IMR-90 (cell line): ENCODE results near the gene CTIF. TPM values are rescaled to one million over a fixed set of nuclear protein-coding genes. Genes with fewer than 3 reads are reported as not detected.
A peak's percentile ranks its signal among the peaks of the same experiment; 100 is the strongest.

Experiments
- ATAC-seq: fragments of 200-7000 bp; cut with Tn5 transposase; 2 replicates; pipeline ENCODE4 v1.9.1; 2020; ENCODE audit warnings: low read depth, mild to moderate bottlenecking, moderate library complexity
- BruUV-seq: library from RNA; stranded (reverse); fragments of 400-500 nt; replicated peaks from 2 replicates; lab custom pipeline; 2021; lab: Mats Ljungman, UMichigan
- CTCF ChIA-PET: fragments of 300-600 bp; formaldehyde crosslinking; extraction: SDS; loops from one replicate; lab custom pipeline; 2021; ENCODE audit warnings: antibody characterized with exemption; lab: Yijun Ruan, JAX
- POLR2A ChIA-PET: fragments of 300-600 bp; sonication (Branson Sonifier 250); formaldehyde crosslinking; loops from one replicate; lab custom pipeline; 2022; ENCODE audit warnings: antibody characterized with exemption; ENCODE audit not compliant: unreplicated experiment; lab: Charles Lee
- DNase-seq: peaks from one replicate; pipeline ENCODE4 v3.0.0; 2013
- H2AFZ ChIP-seq: replicated peaks from 2 replicates; pipeline ENCODE3; 2013; ENCODE audit warnings: low read length, mild to moderate bottlenecking; ENCODE audit not compliant: poor library complexity
- H2AK5ac ChIP-seq: 2 replicates; pipeline ENCODE4 v1.6.1; 2013; ENCODE audit warnings: low read depth, low read length, inconsistent platforms
- H2AK9ac ChIP-seq: replicated peaks from 2 replicates; pipeline ENCODE3; 2013; ENCODE audit warnings: mild to moderate bottlenecking, low read depth, low read length, moderate library complexity; ENCODE audit not compliant: poor library complexity
- H2BK120ac ChIP-seq: 2 replicates; pipeline ENCODE4 v1.6.1; 2013; ENCODE audit warnings: low read depth, low read length, inconsistent platforms
- H2BK15ac ChIP-seq: 3 replicates; pipeline ENCODE4 v1.6.1; 2013; ENCODE audit warnings: low read depth, low read length, inconsistent platforms
- H2BK20ac ChIP-seq: 2 replicates; pipeline ENCODE4 v1.6.1; 2013; ENCODE audit warnings: low read depth, mild to moderate bottlenecking, inconsistent platforms, low read length, moderate library complexity
- H2BK5ac ChIP-seq: 2 replicates; pipeline ENCODE4 v1.6.1; 2013; ENCODE audit warnings: mild to moderate bottlenecking, low read depth, low read length, inconsistent platforms; ENCODE audit not compliant: poor library complexity, severe bottlenecking
- H3K14ac ChIP-seq: replicated peaks from 2 replicates; pipeline ENCODE4 v1.6.1; 2013; ENCODE audit warnings: low read depth, low read length, inconsistent platforms
- H3K18ac ChIP-seq: 2 replicates; pipeline ENCODE4 v1.6.1; 2013; ENCODE audit warnings: low read depth, low read length, control low read depth
- H3K23ac ChIP-seq: 2 replicates; pipeline ENCODE4 v1.6.1; 2013; ENCODE audit warnings: low read depth, low read length, inconsistent platforms
- H3K27ac ChIP-seq: 2 replicates; pipeline ENCODE4 v1.5.1; 2013; ENCODE audit warnings: mild to moderate bottlenecking, control low read depth, low read length; ENCODE audit not compliant: insufficient read depth
- H3K27me3 ChIP-seq: 2 replicates; pipeline ENCODE4 v1.6.1; 2013; ENCODE audit warnings: low read length; ENCODE audit not compliant: control insufficient read depth, insufficient read depth
- H3K36me3 ChIP-seq: 2 replicates; pipeline ENCODE4 v1.6.1; 2013; ENCODE audit warnings: low read length, mixed read lengths; ENCODE audit not compliant: control insufficient read depth, insufficient read depth
- H3K4ac ChIP-seq: 2 replicates; pipeline ENCODE4 v1.6.1; 2013; ENCODE audit warnings: low read depth, low read length, inconsistent platforms
- H3K4me1 ChIP-seq: 2 replicates; pipeline ENCODE4 v1.6.1; 2013; ENCODE audit warnings: low read length, mixed read lengths; ENCODE audit not compliant: control insufficient read depth, insufficient read depth
- H3K4me2 ChIP-seq: 2 replicates; pipeline ENCODE4 v1.6.1; 2013; ENCODE audit warnings: low read depth, mild to moderate bottlenecking, control low read depth, low read length, moderate library complexity
- H3K4me3 ChIP-seq: 2 replicates; pipeline ENCODE4 v1.5.1; 2013; ENCODE audit warnings: low read depth, mild to moderate bottlenecking, control low read depth, low read length, moderate library complexity; ENCODE audit not compliant: insufficient read depth
- H3K56ac ChIP-seq: 2 replicates; pipeline ENCODE4 v1.6.1; 2013; ENCODE audit warnings: low read length, inconsistent platforms; ENCODE audit not compliant: insufficient read depth; ENCODE audit errors: extremely low read depth
- H3K79me1 ChIP-seq, 2 experiments: 2 replicates each; pipeline ENCODE4 v1.6.1; 2013; ENCODE audit warnings: low read length in 2 of 2, inconsistent platforms in 1 of 2, low read depth in 1 of 2
- H3K9ac ChIP-seq: 2 replicates; pipeline ENCODE4 v1.6.1; 2013; ENCODE audit warnings: low read depth, low read length, control low read depth
- H3K9me1 ChIP-seq: 2 replicates; pipeline ENCODE4 v1.6.1; 2013; ENCODE audit warnings: low read length, inconsistent platforms; ENCODE audit not compliant: insufficient read depth
- H3K9me3 ChIP-seq: 2 replicates; pipeline ENCODE4 v1.6.1; 2013; ENCODE audit warnings: low read length; ENCODE audit not compliant: control insufficient read depth, insufficient read depth
- H4K20me1 ChIP-seq: 2 replicates; pipeline ENCODE4 v1.6.1; 2013; ENCODE audit warnings: low read length, inconsistent platforms; ENCODE audit not compliant: insufficient read depth
- H4K5ac ChIP-seq: 2 replicates; pipeline ENCODE4 v1.6.1; 2013; ENCODE audit warnings: mild to moderate bottlenecking, low read depth, low read length, control low read depth
- H4K8ac ChIP-seq, 2 experiments: 2 replicates each; pipeline ENCODE4 v1.6.1; 2013; ENCODE audit warnings: low read depth in 2 of 2, low read length in 2 of 2, control low read depth in 1 of 2, inconsistent platforms in 1 of 2
- H4K91ac ChIP-seq: 2 replicates; pipeline ENCODE4 v1.6.1; 2013; ENCODE audit warnings: low read depth, low read length, inconsistent platforms; ENCODE audit not compliant: insufficient read depth
- CEBPB ChIP-seq: IDR thresholded peaks from 2 replicates; pipeline ENCODE4 v1.6.1; 2012; ENCODE audit warnings: low read depth, low read length, improper control_type of control experiment
- CTCF ChIP-seq: conservative IDR thresholded peaks from 2 replicates; pipeline ENCODE4 v1.5.1; 2012; ENCODE audit warnings: mild to moderate bottlenecking, low read depth, low read length, improper control_type of control experiment
- ELK1 ChIP-seq: fragments of 150-350 bp; IDR thresholded peaks from 2 replicates; pipeline ENCODE4 v1.6.1; 2016; ENCODE audit warnings: low read depth, mild to moderate bottlenecking, low read length, moderate library complexity, borderline replicate concordance
- FOS ChIP-seq: fragments of 150-350 bp; IDR thresholded peaks from 2 replicates; pipeline ENCODE4 v1.6.1; 2016; ENCODE audit warnings: low read depth, low read length
- MAFK ChIP-seq: IDR thresholded peaks from 2 replicates; pipeline ENCODE4 v1.6.1; 2012; ENCODE audit warnings: low read depth, low read length, improper control_type of control experiment
- MAZ ChIP-seq: IDR thresholded peaks from 2 replicates; pipeline ENCODE4 v1.6.1; 2012; ENCODE audit warnings: low read depth, mild to moderate bottlenecking, low read length, improper control_type of control experiment, moderate library complexity, borderline replicate concordance
- MXI1 ChIP-seq: IDR thresholded peaks from 2 replicates; pipeline ENCODE4 v1.6.1; 2012; ENCODE audit warnings: low read depth, mild to moderate bottlenecking, low read length, moderate library complexity, borderline replicate concordance
- POLR2A ChIP-seq: IDR thresholded peaks from 2 replicates; pipeline ENCODE4 v1.6.1; 2012; ENCODE audit warnings: mild to moderate bottlenecking, low read depth, low read length
- RAD21 ChIP-seq: IDR thresholded peaks from 2 replicates; pipeline ENCODE4 v1.6.1; 2012; ENCODE audit warnings: low read length, improper control_type of control experiment
- RFX5 ChIP-seq: IDR thresholded peaks from 2 replicates; pipeline ENCODE4 v1.8.0; 2012; ENCODE audit warnings: low read depth, mild to moderate bottlenecking, low read length, moderate library complexity
- SMC3 ChIP-seq: fragments of 150-350 bp; IDR thresholded peaks from 2 replicates; pipeline ENCODE4 v1.6.1; 2016; ENCODE audit warnings: low read depth, mild to moderate bottlenecking, antibody characterized with exemption, low read length, moderate library complexity
- USF2 ChIP-seq: fragments of 150-350 bp; IDR thresholded peaks from 2 replicates; pipeline ENCODE4 v1.6.1; 2017; ENCODE audit warnings: mild to moderate bottlenecking, antibody characterized with exemption, low read length, low read depth
- WGBS, 2 experiments: methylation state at CpG; one replicate each; pipeline versions ENCODE4 v1.1.5 to v1.1.7; 2013; ENCODE audit warnings: missing lambda C conversion rate in 2 of 2; ENCODE audit not compliant: insufficient read length in 1 of 2; ENCODE audit errors: extremely low coverage in 2 of 2; 5-methylcytosine and 5-hydroxymethylcytosine counted together
- dilution Hi-C: fragments of 300-500 bp; cut with HindIII; formaldehyde crosslinking; loops from one replicate; pipeline ENCODE4 v1.14.3; 2018; ENCODE audit warnings: low sequenced_read_pairs; ENCODE audit not compliant: unreplicated experiment
- in situ Hi-C: fragments of 300-500 bp; cut with MboI; formaldehyde crosslinking; loops from 3 replicates; pipeline ENCODE4 v1.14.3; 2019; ENCODE audit warnings: low sequenced_read_pairs, inconsistent platforms, mixed read lengths
- intact Hi-C: fragments of 100-400 bp; cut with micrococcal nuclease; formaldehyde crosslinking; loops from 2 replicates; pipeline ENCODE4 v1.10.0; 2022
- polyA plus RNA-seq, 3 experiments: library from polyadenylated mRNA; depleted of rRNA; stranded (reverse); fragments of >200 nt; gene quantifications; 2 replicates each; pipeline ENCODE4 v1.2.3, GENCODE V29; 2012; ENCODE audit warnings: low replicate concordance in 1 of 3
- total RNA-seq: library from RNA; depleted of rRNA; stranded (reverse); fragments of >200 nt; gene quantifications from 2 replicates; pipeline ENCODE4 v1.2.3, GENCODE V29; 2012

The CTIF gene
- total and polyA plus RNA-seq, 2 of the 4 experiments (the other 2 are of a cell fraction): 25.1 to 57.0 TPM

- no peak for ATAC-seq
- Histone ChIP-seq H3K9me1 (peaks cover 46% of the 10 kb centered on the region), H4K8ac (peak overlapping the region; percentile 59 to 88), H3K4me1 (peaks cover 45% of the 10 kb centered on the region), H3K14ac (peak overlapping the region; percentile 95), H3K4ac (peak overlapping the region; percentile 91), H3K4me3 (peak overlapping the region; percentile 3; the same call in 1 of the 2 replicates), H4K91ac (peak overlapping the region; percentile 99), H3K4me2 (peak overlapping the region; percentile 40), H3K79me1 (peaks cover 42 to 82% of the 10 kb centered on the region in 2 experiments), H2BK120ac (peak overlapping the region; percentile 82), H2AK9ac (peak overlapping the region; percentile 91), H3K27me3 (no peaks in the 10 kb centered on the region), H3K27ac (peak overlapping the region; percentile 98), H2BK15ac (peak overlapping the region; percentile 89), H3K56ac (peak overlapping the region; percentile 56), H2BK5ac (peak overlapping the region; percentile 100), H2AK5ac (peak overlapping the region; percentile 100), H4K20me1 (peaks cover 23% of the 10 kb centered on the region), H3K18ac (peak overlapping the region; percentile 80), H3K23ac (peak overlapping the region; percentile 96), H3K36me3 (peaks cover 12% of the 10 kb centered on the region), H2BK20ac (peak overlapping the region; percentile 97), H2AFZ (no peak overlapping the region), H3K9ac (peak overlapping the region; percentile 55; the same call in 1 of the 2 replicates), H3K9me3 (no peaks in the 10 kb centered on the region), H4K5ac (peak overlapping the region; percentile 74)
- 94% methylated on average over 6 of the region's 11 CpGs; no CpG with 5 or more reads in 1 of the 2 experiments for WGBS, 2 experiments
- CTCF ChIA-PET: no interaction called here
- DNase-seq: peak; percentile 29
- no TSS peak for BruUV-seq
- POLR2A ChIA-PET: no interaction called here
- TF ChIP-seq MXI1 (no peak), RAD21 (no peak), RFX5 (no peak), FOS (no peak), USF2 (no peak), MAFK (no peak), POLR2A (no peak), SMC3 (no peak), MAZ (no peak), CTCF (no peak), CEBPB (no peak), ELK1 (no peak)
- dilution Hi-C loops (no loop called here), in situ Hi-C loops (no loop called here), intact Hi-C loops (loop anchor here (1.0 kb wide), 1 partner anchor 9 kb away; no protein-coding TSS in a partner anchor)
These were observed 83.2 kb downstream of the CTIF start for GRCh38 chr18:48621815-48622555.
